ENCODE measurements around the gene DTX4.

The DTX4 gene

DNA sequence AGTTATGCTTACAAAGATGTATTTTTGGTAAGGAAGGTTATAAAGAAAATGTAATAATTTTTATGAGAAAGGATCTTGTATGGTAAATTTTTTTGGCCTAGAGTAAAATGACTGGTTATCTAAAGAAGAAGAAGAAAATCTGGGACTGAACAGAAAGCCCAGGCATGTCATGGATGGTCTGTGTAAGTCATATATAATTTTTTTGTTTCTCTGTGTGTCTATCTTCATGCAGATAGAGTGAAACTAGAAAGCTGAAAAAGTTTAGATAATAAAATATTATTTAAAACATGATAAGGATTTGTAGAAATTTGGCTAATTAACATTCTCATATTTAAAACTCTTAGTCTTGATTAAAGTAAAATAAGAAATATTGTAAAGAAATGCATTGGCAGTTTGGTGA, 68.4 kb downstream of the DTX4 start:
- Histone ChIP-seq H3K9me2 (replicated peaks; ENCODE audit: low read depth, low read length) (no peaks in the 10 kb centered on the region), H3K9me3 (ENCODE audit: insufficient read depth, low read depth, low read length) (peaks cover 3% of the 10 kb centered on the region; the same call in 1 of the 2 replicates), H3K4me3 (ENCODE audit: low read length, poor library complexity, severe bottlenecking) (no peak overlapping the region), H3K4me1 (ENCODE audit: insufficient read depth, low read length, poor library complexity, severe bottlenecking) (no peaks in the 10 kb centered on the region), H3K4me2 (ENCODE audit: low read depth, low read length, poor library complexity, severe bottlenecking) (no peak overlapping the region), H3K27me3 (ENCODE audit: insufficient read depth, low read length, poor library complexity, severe bottlenecking) (no peaks in the 10 kb centered on the region), H4K20me1 (ENCODE audit: insufficient read depth, low read length, poor library complexity, severe bottlenecking) (no peaks in the 10 kb centered on the region), H3K9ac (ENCODE audit: low read depth, low read length, poor library complexity, severe bottlenecking) (no peak overlapping the region), H3F3A (ENCODE audit: low read depth) (no peaks in the 10 kb centered on the region), H3K36me3 (ENCODE audit: insufficient read depth, low read length) (no peaks in the 10 kb centered on the region), H2AFZ (ENCODE audit: low read length) (no peak overlapping the region), H3K79me2 (ENCODE audit: insufficient read depth, low read length) (no peaks in the 10 kb centered on the region)
- TF ChIP-seq, protein P1, sequence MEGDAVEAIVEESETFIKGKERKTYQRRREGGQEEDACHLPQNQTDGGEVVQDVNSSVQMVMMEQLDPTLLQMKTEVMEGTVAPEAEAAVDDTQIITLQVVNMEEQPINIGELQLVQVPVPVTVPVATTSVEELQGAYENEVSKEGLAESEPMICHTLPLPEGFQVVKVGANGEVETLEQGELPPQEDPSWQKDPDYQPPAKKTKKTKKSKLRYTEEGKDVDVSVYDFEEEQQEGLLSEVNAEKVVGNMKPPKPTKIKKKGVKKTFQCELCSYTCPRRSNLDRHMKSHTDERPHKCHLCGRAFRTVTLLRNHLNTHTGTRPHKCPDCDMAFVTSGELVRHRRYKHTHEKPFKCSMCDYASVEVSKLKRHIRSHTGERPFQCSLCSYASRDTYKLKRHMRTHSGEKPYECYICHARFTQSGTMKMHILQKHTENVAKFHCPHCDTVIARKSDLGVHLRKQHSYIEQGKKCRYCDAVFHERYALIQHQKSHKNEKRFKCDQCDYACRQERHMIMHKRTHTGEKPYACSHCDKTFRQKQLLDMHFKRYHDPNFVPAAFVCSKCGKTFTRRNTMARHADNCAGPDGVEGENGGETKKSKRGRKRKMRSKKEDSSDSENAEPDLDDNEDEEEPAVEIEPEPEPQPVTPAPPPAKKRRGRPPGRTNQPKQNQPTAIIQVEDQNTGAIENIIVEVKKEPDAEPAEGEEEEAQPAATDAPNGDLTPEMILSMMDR (conservative IDR thresholded peaks at IDR 0.05; ENCODE audit: low read length), result no peak
- no peak for TF ChIP-seq EZH2phosphoT487 (IDR thresholded peaks at IDR 0.05; ENCODE audit: borderline replicate concordance)

GRCh38 chr11:59243633-59244032, 71.7 kb downstream of the DTX4 start:
- Histone ChIP-seq H3K9me2 (replicated peaks; ENCODE audit: low read depth, low read length) (no peaks in the 10 kb centered on the region), H3K4me3 (ENCODE audit: low read length, poor library complexity, severe bottlenecking) (no peak overlapping the region), H3F3A (ENCODE audit: low read depth) (no peaks in the 10 kb centered on the region), H3K9me3 (ENCODE audit: insufficient read depth, low read depth, low read length) (peaks cover 3% of the 10 kb centered on the region; the same call in 1 of the 2 replicates), H3K4me2 (ENCODE audit: low read depth, low read length, poor library complexity, severe bottlenecking) (no peak overlapping the region), H3K36me3 (ENCODE audit: insufficient read depth, low read length) (no peaks in the 10 kb centered on the region), H2AFZ (ENCODE audit: low read length) (no peak overlapping the region), H3K79me2 (ENCODE audit: insufficient read depth, low read length) (no peaks in the 10 kb centered on the region), H4K20me1 (ENCODE audit: insufficient read depth, low read length, poor library complexity, severe bottlenecking) (no peaks in the 10 kb centered on the region), H3K9ac (ENCODE audit: low read depth, low read length, poor library complexity, severe bottlenecking) (no peak overlapping the region), H3K27me3 (ENCODE audit: insufficient read depth, low read length, poor library complexity, severe bottlenecking) (no peaks in the 10 kb centered on the region), H3K4me1 (ENCODE audit: insufficient read depth, low read length, poor library complexity, severe bottlenecking) (no peaks in the 10 kb centered on the region)
- TF ChIP-seq, protein P1 (conservative IDR thresholded peaks at IDR 0.05; ENCODE audit: low read length), result no peak
- TF ChIP-seq EZH2phosphoT487 (IDR thresholded peaks at IDR 0.05; ENCODE audit: borderline replicate concordance), result no peak

- H3K4me2 ChIP-seq (ENCODE audit: low read depth, low read length, poor library complexity, severe bottlenecking), result no peak overlapping the region
- H2AFZ ChIP-seq (ENCODE audit: low read length), result no peak overlapping the region
- H3K9ac ChIP-seq (ENCODE audit: low read depth, low read length, poor library complexity, severe bottlenecking), result no peak overlapping the region
- H3K9me3 ChIP-seq (ENCODE audit: insufficient read depth, low read depth, low read length), result no peaks in the 10 kb centered on the region
- H3K4me3 ChIP-seq (ENCODE audit: low read length, poor library complexity, severe bottlenecking), result no peak overlapping the region
- H3K79me2 ChIP-seq (ENCODE audit: insufficient read depth, low read length), result no peaks in the 10 kb centered on the region
- H3K27me3 ChIP-seq (ENCODE audit: insufficient read depth, low read length, poor library complexity, severe bottlenecking), result no peaks in the 10 kb centered on the region
- H3K4me1 ChIP-seq (ENCODE audit: insufficient read depth, low read length, poor library complexity, severe bottlenecking), result no peaks in the 10 kb centered on the region
- H3K36me3 ChIP-seq (ENCODE audit: insufficient read depth, low read length), result no peaks in the 10 kb centered on the region
- H4K20me1 ChIP-seq (ENCODE audit: insufficient read depth, low read length, poor library complexity, severe bottlenecking), result no peaks in the 10 kb centered on the region
- no peak for TF ChIP-seq EZH2phosphoT487 (IDR thresholded peaks at IDR 0.05; ENCODE audit: borderline replicate concordance)
- TF ChIP-seq, protein P1 (conservative IDR thresholded peaks at IDR 0.05; ENCODE audit: low read length), result no peak
- no peaks in the 10 kb centered on the region for H3F3A ChIP-seq (ENCODE audit: low read depth)
- no peaks in the 10 kb centered on the region for H3K9me2 ChIP-seq (replicated peaks; ENCODE audit: low read depth, low read length)
Measured at GRCh38 chr11:59247531-59248227, 75.7 kb downstream of the DTX4 start.

Measured in Loucy (cell line).